NT2/D1 (cell line): ENCODE data around the gene BCL2.

Experiments
- SUZ12 ChIP-seq: IDR thresholded peaks from 2 replicates; pipeline ENCODE4 v1.6.1; 2011; ENCODE audit not compliant: insufficient read length, insufficient read depth; ENCODE audit errors: extremely low read depth
- YY1 ChIP-seq: IDR thresholded peaks from 2 replicates; pipeline ENCODE4 v1.6.1; 2011; ENCODE audit not compliant: insufficient read length, insufficient read depth
- ZNF274 ChIP-seq: IDR thresholded peaks from 2 replicates; pipeline ENCODE4 v1.6.1; 2011; ENCODE audit warnings: mild to moderate bottlenecking, low read depth, low read length

GRCh38 chr18:63131959-63132818, 187.4 kb downstream of the BCL2 start:
- TF ChIP-seq ZNF274 (no peak), SUZ12 (no peak), YY1 (no peak)
